Measurements from ENCODE around the gene GULP1. TPM values are rescaled to one million over a fixed set of nuclear protein-coding genes. Genes with fewer than 3 reads are reported as not detected.

Gene GULP1
- total RNA-seq, 1 donor from 2014 or later = not detected

DNA sequence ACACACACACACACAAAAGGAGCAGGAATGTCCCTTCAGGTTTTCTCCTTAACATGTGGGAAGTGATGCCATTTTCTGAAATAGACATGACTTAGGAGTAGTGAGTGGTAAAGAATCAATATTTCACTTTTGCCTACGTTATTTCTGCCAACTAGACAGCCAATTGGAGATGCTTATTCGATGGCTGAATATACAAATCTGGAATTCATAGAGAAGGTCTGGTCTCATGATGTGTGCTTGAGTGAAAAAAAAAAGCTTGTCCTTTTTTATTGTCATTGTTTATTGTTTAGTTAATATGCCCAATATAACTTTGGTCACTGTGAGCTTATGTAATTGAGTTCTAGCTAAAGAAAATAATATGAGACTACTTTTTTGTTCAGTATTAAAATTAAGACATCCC, 284.3 kb downstream of the GULP1 start:
- no peak for DNase-seq
- no peaks in the 10 kb centered on the region for H3K4me1 Mint-ChIP-seq
- no peak for TF ChIP-seq CTCF (IDR thresholded peaks at IDR 0.05)
- no peaks in the 10 kb centered on the region for H3K36me3 Mint-ChIP-seq (ENCODE audit: low read depth)
- ChIA-PET CTCF (no interaction called here), POLR2A (no interaction called here)
- ATAC-seq (ENCODE audit: low read depth) = no peak
- no peaks in the 10 kb centered on the region for H3K27me3 Mint-ChIP-seq
- H3K9me3 Mint-ChIP-seq = peaks cover 3% of the 10 kb centered on the region
- H3K4me3 Mint-ChIP-seq = no peak overlapping the region
- intact Hi-C loops (cut with micrococcal nuclease) = no loop called here
- no peak overlapping the region for H3K27ac Mint-ChIP-seq

GRCh38 chr2:188576651-188577050, 285.0 kb downstream of the GULP1 start:
- Mint-ChIP-seq H3K9me3 (no peaks in the 10 kb centered on the region), H3K36me3 (ENCODE audit: low read depth) (no peaks in the 10 kb centered on the region), H3K27me3 (no peaks in the 10 kb centered on the region), H3K4me3 (no peak overlapping the region), H3K27ac (no peak overlapping the region), H3K4me1 (no peaks in the 10 kb centered on the region)
- intact Hi-C loops (cut with micrococcal nuclease) = no loop called here
- POLR2A ChIA-PET = no interaction called here
- TF ChIP-seq CTCF (IDR thresholded peaks at IDR 0.05) = no peak
- DNase-seq = no peak
- CTCF ChIA-PET = no interaction called here
- ATAC-seq (ENCODE audit: low read depth) = no peak

GRCh38 chr2:188577231-188577630, 285.6 kb downstream of the GULP1 start:
- Mint-ChIP-seq H3K9me3 (no peaks in the 10 kb centered on the region), H3K4me1 (no peaks in the 10 kb centered on the region), H3K27ac (no peak overlapping the region), H3K4me3 (no peak overlapping the region), H3K27me3 (no peaks in the 10 kb centered on the region), H3K36me3 (ENCODE audit: low read depth) (no peaks in the 10 kb centered on the region)
- intact Hi-C loops (cut with micrococcal nuclease) = no loop called here
- ChIA-PET CTCF (no interaction called here), POLR2A (no interaction called here)
- no peak for TF ChIP-seq CTCF (IDR thresholded peaks at IDR 0.05)
- ATAC-seq (ENCODE audit: low read depth) (no peak), DNase-seq (no peak)

DNA sequence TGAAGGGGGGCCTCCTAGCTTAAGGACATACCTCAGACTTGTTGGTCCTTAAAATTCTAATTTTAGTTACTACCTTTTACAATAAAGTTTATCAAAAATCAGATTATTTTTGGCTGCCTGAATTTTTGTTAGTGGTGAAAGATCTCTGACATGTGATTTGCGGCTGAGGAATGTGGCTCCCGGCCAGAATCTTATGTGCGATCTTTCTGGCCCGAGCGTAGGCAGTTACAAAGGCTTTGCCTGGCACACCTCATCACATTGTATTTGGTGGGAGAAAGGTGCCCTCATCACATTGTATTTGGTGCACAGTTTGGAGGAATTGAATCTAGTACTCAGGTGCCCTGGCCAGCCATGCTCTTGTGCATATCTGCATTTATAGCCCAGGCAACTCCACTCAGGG, 289.1 kb downstream of the GULP1 start:
- no peak for ATAC-seq (ENCODE audit: low read depth)
- no peak overlapping the region for H3K4me3 Mint-ChIP-seq
- TF ChIP-seq CTCF (IDR thresholded peaks at IDR 0.05) = no peak
- H3K4me1 Mint-ChIP-seq = no peaks in the 10 kb centered on the region
- intact Hi-C loops (cut with micrococcal nuclease) = no loop called here
- H3K27ac Mint-ChIP-seq = no peak overlapping the region
- no peaks in the 10 kb centered on the region for H3K27me3 Mint-ChIP-seq
- H3K9me3 Mint-ChIP-seq = no peaks in the 10 kb centered on the region
- POLR2A ChIA-PET = no interaction called here
- DNase-seq = no peak
- CTCF ChIA-PET = no interaction called here
- H3K36me3 Mint-ChIP-seq (ENCODE audit: low read depth) = no peaks in the 10 kb centered on the region

- Mint-ChIP-seq H3K27me3 (no peaks in the 10 kb centered on the region), H3K27ac (no peak overlapping the region), H3K4me3 (no peak overlapping the region), H3K4me1 (no peaks in the 10 kb centered on the region), H3K36me3 (ENCODE audit: low read depth) (no peaks in the 10 kb centered on the region), H3K9me3 (no peaks in the 10 kb centered on the region)
- no peak for ATAC-seq (ENCODE audit: low read depth)
- DNase-seq = no peak
- CTCF ChIA-PET = no interaction called here
- intact Hi-C loops (cut with micrococcal nuclease) = no loop called here
- POLR2A ChIA-PET = no interaction called here
- no peak for TF ChIP-seq CTCF (IDR thresholded peaks at IDR 0.05)
These were observed 290.5 kb downstream of the GULP1 start for GRCh38 chr2:188582211-188582610.
